ENCODE data around the gene HCFC2.
"Not testable (repeated sequence)": the region's sequence is repeated elsewhere in the genome, so short reads cannot be mapped to it uniquely, and the experiment has no call there.

The HCFC2 gene

DNA sequence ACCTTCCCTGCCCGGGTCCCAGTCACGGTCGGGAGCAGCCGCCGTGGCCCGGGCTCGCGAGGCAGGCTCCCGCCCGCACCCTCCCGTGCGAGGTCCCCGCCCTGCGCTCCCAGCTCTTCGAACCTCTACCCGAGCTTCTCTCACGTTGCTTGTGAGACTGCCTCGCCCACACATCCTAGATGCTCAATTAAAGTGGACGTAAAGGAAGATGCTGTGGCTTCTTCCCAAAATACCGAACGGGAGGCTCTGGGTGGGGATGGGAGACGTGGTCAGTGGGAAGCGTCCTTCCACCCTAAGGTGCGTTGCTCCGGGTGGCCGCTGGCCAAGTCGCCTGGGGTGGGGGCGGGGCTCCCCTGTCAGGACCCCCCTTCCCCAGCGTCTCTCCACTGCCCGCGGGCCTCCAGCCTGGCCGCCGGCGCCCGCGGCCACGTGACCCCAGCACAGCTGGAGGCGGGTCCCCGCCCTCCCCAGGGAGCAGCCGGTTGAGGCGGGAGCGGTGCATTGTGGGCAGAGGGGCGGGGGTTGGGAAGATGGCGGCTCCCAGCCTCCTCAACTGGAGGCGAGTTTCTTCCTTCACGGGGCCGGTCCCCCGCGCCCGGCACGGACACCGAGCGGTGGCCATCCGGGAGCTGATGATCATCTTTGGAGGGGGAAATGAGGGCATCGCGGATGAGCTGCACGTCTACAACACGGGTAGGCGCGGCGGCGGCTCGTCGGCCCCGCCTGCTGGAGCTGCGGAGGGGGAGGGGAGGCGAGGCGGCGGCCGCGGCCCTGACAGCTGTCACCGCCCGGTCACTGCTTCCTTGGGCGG lies at the start of gene HCFC2:
TSS of gene HCFC2 (plus strand) at position 501 of the 811 bp plus-strand sequence. CDS start at position 531, 30 bp downstream.
- DNase-seq (ENCODE audit: low read depth in 3 of 3), result peak; percentile 79 to 90 (median 81)

DNA sequence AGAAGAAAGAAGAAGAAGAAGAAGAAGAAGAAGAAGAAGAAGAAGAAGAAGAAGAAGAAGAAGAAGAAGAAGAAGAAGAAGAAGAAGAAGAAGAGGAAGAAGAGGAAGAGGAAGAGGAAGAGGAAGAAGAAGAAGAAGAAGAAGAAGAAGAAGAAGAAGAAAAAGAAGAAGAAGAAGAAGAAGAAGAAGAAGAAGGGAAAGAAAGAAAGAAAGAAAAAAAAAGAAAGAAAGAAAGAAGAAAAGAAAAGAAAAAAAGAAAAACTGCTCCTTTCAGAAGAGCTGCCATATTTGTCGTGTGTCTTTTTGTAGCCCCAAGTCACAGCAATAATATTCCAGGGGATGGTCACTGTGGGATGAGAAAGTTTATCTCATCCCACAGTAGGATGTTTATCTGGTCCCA lies 42.5 kb upstream of the HCFC2 start:
- DNase-seq (ENCODE audit: low read depth in 3 of 3), result not testable (repeated sequence)

DNA sequence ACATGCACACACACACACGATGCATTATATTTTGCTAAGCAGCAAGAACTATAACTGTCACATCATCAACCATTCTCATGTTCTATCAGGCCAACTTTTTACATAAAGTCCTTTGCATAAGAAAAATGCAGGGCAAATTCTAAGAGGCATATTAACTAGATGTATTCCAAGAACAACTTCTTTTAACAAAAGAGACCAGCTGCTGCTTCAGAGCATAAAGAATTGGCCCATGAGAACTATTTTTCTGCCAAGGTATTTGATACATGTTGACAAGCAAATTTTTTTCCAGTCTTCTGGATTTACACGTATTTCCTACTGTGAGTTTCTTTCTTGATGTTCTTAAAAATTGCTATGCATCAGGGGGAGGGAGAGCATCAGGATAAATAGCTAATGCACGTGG lies 41.5 kb upstream of the HCFC2 start:
- no peak for DNase-seq (ENCODE audit: low read depth in 3 of 3)

DNA sequence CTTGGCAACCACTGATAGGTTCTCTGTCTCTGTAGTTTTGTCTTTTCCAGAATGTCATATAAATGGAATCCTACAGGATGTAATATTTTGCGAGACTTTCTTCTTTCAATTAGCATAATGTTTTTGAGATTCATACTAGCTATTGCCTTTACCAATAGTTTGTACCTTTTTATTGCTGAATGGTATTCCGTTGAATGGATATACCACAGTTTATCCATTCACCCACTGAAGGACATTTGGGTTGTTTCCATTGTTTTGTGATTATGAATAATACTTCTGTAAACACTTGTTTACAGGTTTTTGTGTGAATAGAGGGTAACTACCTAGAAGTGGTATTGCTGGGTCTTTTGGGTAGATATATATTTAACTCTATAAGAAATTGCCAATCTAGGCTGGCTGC lies 40.6 kb upstream of the HCFC2 start:
- DNase-seq (ENCODE audit: low read depth in 3 of 3), result no peak

GRCh38 chr12:104024348-104024747 lies 40.0 kb upstream of the HCFC2 start:
- DNase-seq (ENCODE audit: low read depth in 3 of 3), result no peak

DNA sequence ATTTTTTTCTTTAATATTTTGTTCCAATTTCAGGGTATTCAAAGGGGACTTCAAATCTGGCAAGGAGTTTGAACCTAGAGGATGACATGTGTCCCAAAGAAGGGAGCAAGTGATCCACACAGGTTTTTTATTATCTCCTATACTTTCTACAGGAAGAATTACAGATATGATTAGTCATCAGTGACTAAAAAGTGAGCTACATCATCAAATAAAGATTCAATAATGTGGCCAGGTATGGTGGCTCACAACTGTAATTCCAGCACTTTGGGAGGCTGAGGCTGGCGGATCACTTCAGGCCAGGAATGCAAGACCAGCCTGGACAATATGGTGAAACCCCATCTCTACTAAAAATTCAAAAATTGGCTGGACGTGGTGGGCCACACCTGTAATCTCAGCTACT lies 38.6 kb upstream of the HCFC2 start:
- DNase-seq (ENCODE audit: low read depth in 3 of 3), result no peak

GRCh38 chr12:104026841-104027599 lies 37.3 kb upstream of the HCFC2 start:
- no peak for DNase-seq (ENCODE audit: low read depth in 3 of 3)

- DNase-seq (ENCODE audit: low read depth in 3 of 3), result not testable (repeated sequence)
Measured at GRCh38 chr12:104030596-104030995, 33.7 kb upstream of the HCFC2 start.

- not testable (repeated sequence) for DNase-seq (ENCODE audit: low read depth in 3 of 3)
Measured at GRCh38 chr12:104036143-104036542, 28.2 kb upstream of the HCFC2 start.

DNA sequence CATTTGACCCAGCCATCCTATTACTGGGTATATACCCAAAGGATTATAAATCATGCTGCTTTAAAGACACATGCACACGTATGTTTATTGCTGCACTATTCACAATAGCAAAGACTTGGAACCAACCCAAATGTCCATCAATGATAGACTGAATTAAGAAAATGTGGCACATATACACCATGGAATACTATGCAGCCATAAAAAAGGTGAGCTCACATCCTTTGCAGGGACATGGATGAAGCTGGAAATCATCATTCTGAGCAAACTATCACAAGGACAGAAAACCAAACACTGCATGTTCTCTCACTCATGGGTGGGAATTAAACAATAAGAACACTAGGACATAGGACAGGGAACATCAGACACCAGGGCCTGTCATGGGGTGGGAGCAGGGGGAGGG lies 24.6 kb upstream of the HCFC2 start:
- not testable (repeated sequence) for DNase-seq (ENCODE audit: low read depth in 3 of 3)

GRCh38 chr12:104042580-104042979 lies 21.8 kb upstream of the HCFC2 start:
- no peak for DNase-seq (ENCODE audit: low read depth in 3 of 3)

- DNase-seq (ENCODE audit: low read depth in 3 of 3), result no peak
Measured at GRCh38 chr12:104044158-104044557, 20.2 kb upstream of the HCFC2 start.

DNA sequence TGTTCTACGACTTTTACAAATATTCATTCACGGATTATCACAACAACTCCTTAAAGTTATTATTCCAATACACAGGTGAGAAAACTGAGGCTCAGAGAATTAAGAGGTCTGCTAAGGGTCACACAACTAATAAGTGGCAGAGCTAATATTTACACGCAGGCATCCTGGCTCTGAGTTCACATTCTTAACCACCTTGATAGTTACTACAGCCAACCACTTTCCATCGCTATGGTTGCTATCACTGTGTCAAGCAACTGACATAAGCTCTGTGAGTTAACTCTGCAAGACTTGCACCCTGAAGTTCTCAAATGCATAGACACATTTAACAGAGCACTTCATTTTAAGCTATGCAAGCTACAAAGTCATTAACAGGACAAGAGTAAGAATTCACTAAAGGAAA lies 18.0 kb upstream of the HCFC2 start:
- DNase-seq (ENCODE audit: low read depth in 3 of 3), result no peak

GRCh38 chr12:104048162-104048561 lies 16.2 kb upstream of the HCFC2 start:
- no peak for DNase-seq (ENCODE audit: low read depth in 3 of 3)

GRCh38 chr12:104048811-104049210 lies 15.5 kb upstream of the HCFC2 start:
- DNase-seq (ENCODE audit: low read depth in 3 of 3), result no peak

DNA sequence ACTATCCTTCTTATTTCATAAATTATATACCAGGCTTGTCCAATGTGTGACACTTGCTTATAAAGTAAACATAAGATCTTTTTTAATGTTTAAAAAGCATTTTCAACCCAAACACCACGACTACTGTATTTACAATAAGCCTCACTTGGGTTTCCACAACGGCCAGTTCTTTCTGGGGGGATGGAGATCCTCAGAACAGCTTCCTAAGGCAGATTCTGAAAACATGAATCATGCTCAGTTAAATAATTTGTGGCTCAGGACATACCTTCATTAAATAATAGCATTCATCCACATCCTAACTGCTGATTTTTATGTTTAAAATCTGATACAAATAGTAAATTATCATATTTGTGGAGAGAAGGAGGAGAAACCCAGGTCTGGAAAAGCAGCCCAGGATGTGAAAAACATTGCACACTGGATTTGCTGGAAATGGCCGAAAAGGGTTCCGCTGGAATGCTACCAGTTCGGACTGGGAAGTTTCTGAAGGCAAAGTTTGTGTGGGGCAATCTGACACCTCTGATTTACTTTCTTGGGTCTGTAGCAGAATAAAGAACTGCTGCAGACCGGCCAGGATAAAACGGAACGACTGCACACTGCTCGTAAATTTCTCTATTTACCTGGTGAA lies 14.9 kb upstream of the HCFC2 start:
- no peak for DNase-seq (ENCODE audit: low read depth in 3 of 3)

DNA sequence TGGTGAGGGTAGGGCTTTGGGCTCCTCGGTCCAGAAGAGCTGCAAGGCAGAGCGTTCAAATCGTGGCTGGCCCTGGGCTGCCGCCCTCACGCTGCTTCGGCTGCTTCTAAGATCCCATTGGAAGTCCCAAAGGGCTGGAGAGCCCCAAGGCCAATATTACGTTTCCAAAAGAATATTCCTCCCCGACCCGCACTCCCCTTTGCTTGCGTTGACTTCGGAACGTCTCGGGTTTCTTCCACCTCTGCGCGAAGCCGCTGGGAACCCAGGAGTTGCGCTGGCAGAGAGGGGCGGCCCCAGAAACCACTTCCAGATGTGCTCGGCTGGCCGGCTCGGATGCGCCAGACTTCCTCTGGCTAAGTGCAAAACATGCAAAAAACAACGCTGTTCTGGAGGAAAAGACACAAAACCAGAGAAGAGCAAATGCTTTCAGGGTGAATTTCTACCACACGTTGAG lies 14.4 kb upstream of the HCFC2 start, which contains the start of gene GLT8D2:
TSS of gene GLT8D2 (minus strand) at position 285 of the 454 bp plus-strand sequence. CDS start 30,539 bp downstream, outside the sequence.
- DNase-seq (ENCODE audit: low read depth in 3 of 3), result no peak

DNA sequence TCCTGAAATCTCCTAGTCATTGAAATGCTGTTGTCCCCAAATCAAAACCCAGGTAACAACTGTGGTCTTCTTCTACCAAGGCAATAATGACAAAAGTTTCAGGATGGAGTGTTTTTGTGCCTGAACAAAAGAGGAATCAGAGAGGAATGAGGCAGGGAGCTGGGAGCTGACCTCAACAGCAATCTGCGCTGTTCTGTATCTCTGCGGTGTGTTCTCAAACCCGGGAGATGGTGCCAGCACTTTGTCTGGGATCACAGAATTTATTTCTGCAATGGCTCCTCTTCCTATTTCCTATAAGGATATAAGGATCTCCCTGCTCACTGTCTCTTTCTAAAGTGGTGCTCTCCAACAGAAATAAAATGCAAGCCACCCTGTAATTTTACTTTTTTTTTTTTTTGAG lies 13.9 kb upstream of the HCFC2 start:
- no peak for DNase-seq (ENCODE audit: low read depth in 3 of 3)

DNA sequence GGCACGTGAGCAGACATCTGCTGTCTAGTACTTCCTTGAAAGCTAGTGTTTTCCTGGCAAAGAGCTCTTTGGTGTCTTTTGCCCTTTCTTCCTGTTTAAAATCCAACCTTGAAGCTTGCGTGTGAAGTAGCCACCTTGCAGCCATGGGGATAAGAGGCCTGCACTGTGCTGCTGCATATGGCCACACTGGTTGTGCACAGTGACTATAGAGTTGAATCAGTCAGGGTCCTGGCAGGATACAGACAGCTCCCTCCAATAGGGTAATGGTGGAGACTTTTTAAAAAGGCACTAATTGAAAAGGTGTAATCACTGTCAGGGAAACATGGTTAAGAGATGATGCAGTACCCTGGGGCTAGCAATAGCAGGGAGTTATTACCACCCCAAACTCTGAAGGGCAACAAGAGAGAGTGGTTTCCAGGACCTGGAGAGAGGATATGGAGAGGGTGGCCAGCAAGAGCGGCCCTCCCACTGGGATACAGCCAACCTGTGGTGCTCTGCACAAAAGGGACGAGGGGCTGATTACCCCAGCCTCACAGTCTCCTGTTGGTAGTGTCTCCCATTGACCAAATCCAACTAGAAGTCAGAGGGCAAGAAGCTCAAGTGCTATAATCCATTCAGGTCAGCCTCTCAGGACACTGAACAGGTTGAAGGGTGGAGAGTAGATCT lies 9.5 kb upstream of the HCFC2 start:
- DNase-seq (ENCODE audit: low read depth in 3 of 3), result no peak

GRCh38 chr12:104055686-104056388 lies 8.5 kb upstream of the HCFC2 start:
- no peak for DNase-seq (ENCODE audit: low read depth in 3 of 3)

GRCh38 chr12:104056419-104056972 lies 7.8 kb upstream of the HCFC2 start:
- DNase-seq (ENCODE audit: low read depth in 3 of 3), result no peak
